Measurements from ENCODE around the gene MTSS2.

Gene MTSS2

GRCh38 chr16:70703041-70703834 lies 17.4 kb upstream of the MTSS2 start:
- DNase-seq (ENCODE audit: low read depth, low spot score): peak; percentile 61
- Histone ChIP-seq H3K27me3 (ENCODE audit: insufficient read depth, insufficient read length) (no peaks in the 10 kb centered on the region), H3K9me3 (ENCODE audit: insufficient read depth, low read length) (no peaks in the 10 kb centered on the region), H3K36me3 (ENCODE audit: insufficient read depth, insufficient read length, low read length) (peaks cover 18% of the 10 kb centered on the region), H3K4me3 (ENCODE audit: insufficient read length, low read depth) (no peak overlapping the region), H3K4me1 (ENCODE audit: insufficient read depth, insufficient read length) (peaks cover 51% of the 10 kb centered on the region), H3K9ac (ENCODE audit: insufficient read length, low read depth) (no peak overlapping the region)
- TF ChIP-seq SUZ12 (IDR thresholded peaks at IDR 0.05; ENCODE audit: extremely low read depth, insufficient read depth, insufficient read length): no peak
- no peak for TF ChIP-seq YY1 (IDR thresholded peaks at IDR 0.05; ENCODE audit: insufficient read depth, insufficient read length)
- no peak for TF ChIP-seq ZNF274 (IDR thresholded peaks at IDR 0.05; ENCODE audit: low read depth, low read length)

DNA sequence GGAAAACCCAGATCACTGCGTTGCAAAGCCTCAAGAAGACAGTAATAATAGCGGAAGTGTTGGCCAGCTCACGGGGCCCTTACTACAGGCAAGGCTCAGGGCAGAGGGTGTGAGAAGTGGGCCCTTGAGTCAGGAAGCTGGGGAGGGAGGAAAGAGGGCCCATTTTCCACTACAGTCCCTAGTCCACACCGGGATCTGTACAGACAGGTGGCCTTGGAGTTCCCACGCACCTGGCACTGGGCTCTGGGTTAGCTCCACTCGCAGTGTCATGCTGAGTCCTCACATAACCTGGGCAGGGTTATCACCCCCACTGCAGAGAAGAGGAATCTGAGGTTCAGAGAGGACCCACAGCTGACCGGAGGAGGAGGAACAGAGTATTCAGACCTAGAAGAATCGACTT lies 16.8 kb upstream of the MTSS2 start:
- H3K36me3 ChIP-seq (ENCODE audit: insufficient read depth, insufficient read length, low read length): peaks cover 14% of the 10 kb centered on the region
- H3K27me3 ChIP-seq (ENCODE audit: insufficient read depth, insufficient read length): no peaks in the 10 kb centered on the region
- no peak overlapping the region for H3K4me3 ChIP-seq (ENCODE audit: insufficient read length, low read depth)
- DNase-seq (ENCODE audit: low read depth, low spot score): no peak
- H3K4me1 ChIP-seq (ENCODE audit: insufficient read depth, insufficient read length): peaks cover 57% of the 10 kb centered on the region
- no peak overlapping the region for H3K9ac ChIP-seq (ENCODE audit: insufficient read length, low read depth)
- TF ChIP-seq ZNF274 (IDR thresholded peaks at IDR 0.05; ENCODE audit: low read depth, low read length) (no peak), SUZ12 (IDR thresholded peaks at IDR 0.05; ENCODE audit: extremely low read depth, insufficient read depth, insufficient read length) (no peak), YY1 (IDR thresholded peaks at IDR 0.05; ENCODE audit: insufficient read depth, insufficient read length) (no peak)
- no peaks in the 10 kb centered on the region for H3K9me3 ChIP-seq (ENCODE audit: insufficient read depth, low read length)

- Histone ChIP-seq H3K27me3 (ENCODE audit: insufficient read depth, insufficient read length) (no peaks in the 10 kb centered on the region), H3K36me3 (ENCODE audit: insufficient read depth, insufficient read length, low read length) (peaks cover 14% of the 10 kb centered on the region), H3K4me1 (ENCODE audit: insufficient read depth, insufficient read length) (peaks cover 60% of the 10 kb centered on the region), H3K9ac (ENCODE audit: insufficient read length, low read depth) (no peak overlapping the region), H3K4me3 (ENCODE audit: insufficient read length, low read depth) (no peak overlapping the region), H3K9me3 (ENCODE audit: insufficient read depth, low read length) (no peaks in the 10 kb centered on the region)
- TF ChIP-seq SUZ12 (IDR thresholded peaks at IDR 0.05; ENCODE audit: extremely low read depth, insufficient read depth, insufficient read length) (no peak), YY1 (IDR thresholded peaks at IDR 0.05; ENCODE audit: insufficient read depth, insufficient read length) (no peak), ZNF274 (IDR thresholded peaks at IDR 0.05; ENCODE audit: low read depth, low read length) (no peak)
- no peak for DNase-seq (ENCODE audit: low read depth, low spot score)
These were observed 16.1 kb upstream of the MTSS2 start for GRCh38 chr16:70701998-70702397.

DNA sequence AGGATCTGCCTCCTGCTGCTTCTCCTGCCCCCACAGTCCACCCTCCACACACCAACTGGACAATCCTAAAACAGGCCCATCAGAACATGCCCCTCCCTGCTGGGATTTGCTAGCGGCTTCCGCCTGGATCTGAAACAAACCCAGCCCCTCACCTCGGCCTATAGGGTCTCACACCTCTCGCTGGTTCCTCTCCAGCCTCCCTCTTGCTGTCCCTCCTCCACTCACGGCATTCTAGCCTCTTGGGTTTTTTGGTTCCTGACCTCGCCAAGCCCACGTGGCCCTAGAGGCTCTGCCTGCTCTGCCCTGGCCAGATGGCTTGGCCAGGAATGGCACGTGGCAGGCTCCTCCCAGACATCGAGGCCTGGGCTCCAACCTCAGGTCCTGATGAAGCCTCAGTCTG lies 15.7 kb upstream of the MTSS2 start:
- no peak overlapping the region for H3K9ac ChIP-seq (ENCODE audit: insufficient read length, low read depth)
- H3K4me3 ChIP-seq (ENCODE audit: insufficient read length, low read depth): no peak overlapping the region
- no peak for DNase-seq (ENCODE audit: low read depth, low spot score)
- H3K4me1 ChIP-seq (ENCODE audit: insufficient read depth, insufficient read length): peaks cover 64% of the 10 kb centered on the region
- H3K27me3 ChIP-seq (ENCODE audit: insufficient read depth, insufficient read length): no peaks in the 10 kb centered on the region
- H3K36me3 ChIP-seq (ENCODE audit: insufficient read depth, insufficient read length, low read length): peaks cover 14% of the 10 kb centered on the region
- H3K9me3 ChIP-seq (ENCODE audit: insufficient read depth, low read length): no peaks in the 10 kb centered on the region
- TF ChIP-seq YY1 (IDR thresholded peaks at IDR 0.05; ENCODE audit: insufficient read depth, insufficient read length) (no peak), SUZ12 (IDR thresholded peaks at IDR 0.05; ENCODE audit: extremely low read depth, insufficient read depth, insufficient read length) (no peak)

DNA sequence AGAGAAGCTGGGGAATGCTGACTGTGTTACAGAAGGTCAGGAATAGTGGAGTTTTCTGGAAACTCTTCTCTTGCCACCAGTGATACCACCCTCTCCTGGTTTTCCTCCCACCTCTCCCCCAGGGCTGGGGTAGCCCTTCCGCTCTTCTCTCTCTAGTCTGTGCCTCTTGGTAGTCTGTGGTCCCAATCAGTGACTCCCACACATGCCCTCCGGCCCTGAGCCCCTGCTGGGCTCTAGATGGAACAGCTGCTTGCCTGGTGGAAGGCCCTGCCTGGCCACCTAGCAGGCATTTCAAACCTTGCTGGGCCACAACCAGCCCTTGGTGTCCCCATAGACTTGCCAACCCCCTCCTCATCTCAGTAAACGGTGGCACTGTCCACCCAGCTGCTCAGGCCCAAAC lies 15.2 kb upstream of the MTSS2 start:
- DNase-seq (ENCODE audit: low read depth, low spot score): no peak

DNA sequence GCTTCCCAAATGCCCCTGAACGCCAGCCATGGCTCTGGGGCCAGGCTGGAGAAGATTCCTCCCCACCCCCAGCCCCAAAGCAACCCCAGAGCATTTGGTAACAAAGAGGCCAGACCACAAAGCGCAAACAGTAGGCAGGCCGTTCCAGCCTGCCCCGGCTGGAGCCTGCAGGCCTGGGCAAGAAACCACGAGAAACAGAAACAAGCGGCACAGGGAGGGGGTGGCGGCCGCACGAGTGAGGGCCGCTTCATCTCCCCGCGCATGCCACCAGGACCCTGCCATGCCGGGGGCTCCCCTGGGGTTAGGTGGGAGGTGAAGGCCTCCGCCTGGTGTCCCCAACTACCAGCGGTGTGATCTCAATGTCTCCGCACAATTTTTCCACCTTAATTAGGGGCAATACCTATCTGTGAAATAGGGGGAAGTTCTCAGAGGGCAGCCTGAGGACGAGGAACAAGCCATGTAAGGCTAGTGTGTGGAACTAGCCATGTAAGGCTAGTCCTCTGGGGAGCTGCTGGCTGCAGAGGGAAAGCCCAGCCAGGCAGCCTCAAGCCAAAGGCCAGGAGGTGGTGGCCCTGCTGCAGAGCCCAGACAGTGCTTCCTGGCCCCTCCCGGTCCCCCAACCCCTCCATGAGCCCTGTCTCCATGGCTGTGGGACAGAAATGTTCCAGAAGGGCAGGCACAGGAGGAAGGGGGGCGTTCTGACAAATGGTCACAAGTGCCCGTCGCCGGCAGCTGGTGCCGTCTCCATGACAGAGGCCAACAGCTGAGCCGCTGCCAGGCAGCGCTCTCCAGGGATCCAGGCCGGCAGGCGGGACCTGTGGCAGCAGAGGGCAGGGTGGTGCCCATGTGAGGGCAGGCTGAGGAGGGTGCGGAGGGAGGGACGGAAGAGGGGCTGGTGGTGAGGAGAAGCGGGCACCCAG lies 14.5 kb upstream of the MTSS2 start:
- TF ChIP-seq ZNF274 (IDR thresholded peaks at IDR 0.05; ENCODE audit: low read depth, low read length) (no peak), SUZ12 (IDR thresholded peaks at IDR 0.05; ENCODE audit: extremely low read depth, insufficient read depth, insufficient read length) (no peak), YY1 (IDR thresholded peaks at IDR 0.05; ENCODE audit: insufficient read depth, insufficient read length) (no peak)
- H3K27me3 ChIP-seq (ENCODE audit: insufficient read depth, insufficient read length): no peaks in the 10 kb centered on the region
- peak overlapping the region; percentile 17 for H3K9ac ChIP-seq (ENCODE audit: insufficient read length, low read depth)
- peaks cover 12% of the 10 kb centered on the region for H3K36me3 ChIP-seq (ENCODE audit: insufficient read depth, insufficient read length, low read length)
- H3K9me3 ChIP-seq (ENCODE audit: insufficient read depth, low read length): no peaks in the 10 kb centered on the region
- no peak for DNase-seq (ENCODE audit: low read depth, low spot score)
- no peak overlapping the region for H3K4me3 ChIP-seq (ENCODE audit: insufficient read length, low read depth)
- peaks cover 72% of the 10 kb centered on the region for H3K4me1 ChIP-seq (ENCODE audit: insufficient read depth, insufficient read length)

More for the DNA sequence above, 15.2 kb upstream of the MTSS2 start:
- Histone ChIP-seq H3K36me3 (ENCODE audit: insufficient read depth, insufficient read length, low read length) (peaks cover 13% of the 10 kb centered on the region), H3K9me3 (ENCODE audit: insufficient read depth, low read length) (no peaks in the 10 kb centered on the region), H3K27me3 (ENCODE audit: insufficient read depth, insufficient read length) (no peaks in the 10 kb centered on the region), H3K4me1 (ENCODE audit: insufficient read depth, insufficient read length) (peaks cover 67% of the 10 kb centered on the region), H3K4me3 (ENCODE audit: insufficient read length, low read depth) (no peak overlapping the region), H3K9ac (ENCODE audit: insufficient read length, low read depth) (no peak overlapping the region)
- TF ChIP-seq ZNF274 (IDR thresholded peaks at IDR 0.05; ENCODE audit: low read depth, low read length) (no peak), YY1 (IDR thresholded peaks at IDR 0.05; ENCODE audit: insufficient read depth, insufficient read length) (no peak), SUZ12 (IDR thresholded peaks at IDR 0.05; ENCODE audit: extremely low read depth, insufficient read depth, insufficient read length) (no peak)

- Histone ChIP-seq H3K4me1 (ENCODE audit: insufficient read depth, insufficient read length) (peaks cover 72% of the 10 kb centered on the region), H3K9me3 (ENCODE audit: insufficient read depth, low read length) (no peaks in the 10 kb centered on the region), H3K27me3 (ENCODE audit: insufficient read depth, insufficient read length) (no peaks in the 10 kb centered on the region), H3K4me3 (ENCODE audit: insufficient read length, low read depth) (no peak overlapping the region), H3K36me3 (ENCODE audit: insufficient read depth, insufficient read length, low read length) (peaks cover 12% of the 10 kb centered on the region), H3K9ac (ENCODE audit: insufficient read length, low read depth) (peak overlapping the region; percentile 17)
- no peak for TF ChIP-seq ZNF274 (IDR thresholded peaks at IDR 0.05; ENCODE audit: low read depth, low read length)
- TF ChIP-seq YY1 (IDR thresholded peaks at IDR 0.05; ENCODE audit: insufficient read depth, insufficient read length): no peak
- no peak for TF ChIP-seq SUZ12 (IDR thresholded peaks at IDR 0.05; ENCODE audit: extremely low read depth, insufficient read depth, insufficient read length)
- DNase-seq (ENCODE audit: low read depth, low spot score): no peak
These were observed 13.8 kb upstream of the MTSS2 start for GRCh38 chr16:70699696-70700095.
